Left colon (tissue), 2 donors: ENCODE results near the gene C1RL. TPM values are rescaled to one million over a fixed set of nuclear protein-coding genes. Genes with fewer than 3 reads are reported as not detected.
"Not testable (repeated sequence)": the region's sequence is repeated elsewhere in the genome, so short reads cannot be mapped to it uniquely, and the experiment has no call there.

ENCODE experiments used
- ATAC-seq: fragments of 200-7000 bp; cut with Tn5 transposase; one replicate; pipeline ENCODE4 v1.9.1; 2020; ENCODE audit warnings: mild to moderate bottlenecking, moderate library complexity
- DNase-seq, 2 donors: peaks; one replicate each; pipeline ENCODE4 v3.0.0-alpha.2; 2020
- intact Hi-C, 2 donors: fragments of 100-400 bp; cut with DNase I in 1 of 2; cut with micrococcal nuclease in 1 of 2; formaldehyde crosslinking; loops; one replicate each; pipeline versions ENCODE4 v1.11.2 to v1.14.0; 2022; cut with DNase I, micrococcal nuclease
- total RNA-seq, 2 donors: library from RNA; stranded (reverse); fragmentation: NEBNext Ultra II Directional; extraction: Animal tissue kit (Norgen Biotek cat#: 25700); gene quantifications; one replicate each; pipeline ENCODE4 v1.2.1, GENCODE V29; 2021
- donor health status: DM: no; HTN: no; CAD: no.
- donor health status: DM: yes; HTN: yes; CAD: no.

C1RL gene
- total RNA-seq, 2 donors from 2014 or later, result 48.6 to 52.7 TPM

DNA sequence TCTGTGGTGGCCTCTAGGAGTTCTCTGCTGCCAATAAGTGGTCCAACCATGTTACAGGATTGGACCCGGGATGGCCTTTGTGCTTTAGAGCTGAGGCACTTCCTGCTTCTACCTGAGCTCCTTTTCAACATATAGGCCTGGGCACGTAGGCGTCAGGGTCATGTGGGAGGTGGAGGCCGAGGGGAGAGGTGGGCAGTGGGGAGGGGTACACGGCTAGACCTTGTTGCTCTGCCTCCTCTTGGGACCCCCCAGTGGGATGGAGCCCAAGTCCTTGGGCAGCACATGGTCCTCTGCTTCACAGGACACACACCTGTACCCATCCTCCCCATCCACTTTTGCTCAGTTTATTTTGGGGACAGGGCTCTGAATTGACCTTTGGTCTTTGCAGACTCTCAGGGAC lies 12.3 kb upstream of the C1RL start:
- ATAC-seq, result no peak
- intact Hi-C loops, result no loop called here
- DNase-seq, result no peak

DNA sequence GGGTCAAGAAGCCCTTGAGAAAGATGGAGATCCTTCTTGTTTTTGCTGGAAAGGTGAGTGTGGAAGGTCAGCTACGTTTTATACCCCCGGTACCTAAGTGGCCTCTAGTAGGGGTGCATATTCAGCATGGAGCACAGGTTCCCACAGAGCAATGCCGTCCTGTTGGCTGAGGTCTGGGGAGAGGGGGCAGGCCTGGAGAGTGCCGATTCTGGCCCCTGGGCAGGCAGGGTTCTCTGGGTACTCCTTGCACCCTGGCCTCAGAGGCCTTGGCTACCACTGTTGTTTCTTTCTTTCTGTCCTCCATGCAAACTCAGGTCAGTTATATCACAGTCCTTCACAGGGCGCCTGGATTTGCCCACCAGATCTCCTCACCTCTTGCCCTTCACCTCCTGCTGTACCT lies 11.2 kb upstream of the C1RL start:
- intact Hi-C loops, result no loop called here
- DNase-seq (no peak), ATAC-seq (no peak)

DNA sequence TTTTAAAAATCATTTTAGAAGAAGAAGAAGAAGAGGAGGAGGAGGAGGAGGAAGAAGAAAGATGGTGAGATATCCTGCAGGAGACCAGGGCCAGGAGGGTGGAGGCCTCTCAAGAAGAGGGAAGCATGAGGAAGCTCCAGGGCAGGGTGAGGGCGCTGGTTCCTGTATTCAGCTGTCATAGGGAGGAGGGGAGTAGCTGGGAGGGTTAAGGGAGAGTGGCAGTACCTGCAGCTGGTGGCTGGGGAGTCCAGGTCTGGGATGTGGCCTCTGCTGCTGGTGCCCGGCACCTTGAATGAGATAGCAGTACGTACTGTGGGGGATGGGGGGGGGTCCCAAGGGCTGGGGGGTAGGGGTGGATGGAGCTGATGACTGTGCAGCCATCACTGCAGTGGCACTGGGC lies 9.9 kb upstream of the C1RL start:
- ATAC-seq (no peak), DNase-seq (no peak)
- intact Hi-C loops, result no loop called here

DNA sequence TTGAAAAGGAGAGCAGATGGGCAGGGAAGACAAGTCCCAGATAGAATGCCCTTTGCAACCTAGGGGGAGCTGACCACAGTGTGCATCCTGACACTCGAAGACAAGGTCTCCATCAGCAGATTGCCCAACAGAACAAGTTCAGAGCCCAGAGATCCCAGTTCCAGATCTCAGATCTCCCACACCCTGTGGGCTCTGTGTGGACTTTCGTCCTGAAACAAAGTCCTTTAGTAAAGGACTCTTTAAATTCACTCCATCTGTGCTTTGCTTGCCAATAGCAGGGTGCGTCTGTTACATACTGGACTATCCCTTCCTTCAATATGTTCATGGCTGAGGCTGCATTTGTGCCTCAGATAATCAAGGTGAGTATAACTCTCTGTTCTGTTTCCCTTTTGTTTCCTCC lies 8.7 kb upstream of the C1RL start:
- DNase-seq (no peak), ATAC-seq (no peak)
- intact Hi-C loops, result no loop called here

DNA sequence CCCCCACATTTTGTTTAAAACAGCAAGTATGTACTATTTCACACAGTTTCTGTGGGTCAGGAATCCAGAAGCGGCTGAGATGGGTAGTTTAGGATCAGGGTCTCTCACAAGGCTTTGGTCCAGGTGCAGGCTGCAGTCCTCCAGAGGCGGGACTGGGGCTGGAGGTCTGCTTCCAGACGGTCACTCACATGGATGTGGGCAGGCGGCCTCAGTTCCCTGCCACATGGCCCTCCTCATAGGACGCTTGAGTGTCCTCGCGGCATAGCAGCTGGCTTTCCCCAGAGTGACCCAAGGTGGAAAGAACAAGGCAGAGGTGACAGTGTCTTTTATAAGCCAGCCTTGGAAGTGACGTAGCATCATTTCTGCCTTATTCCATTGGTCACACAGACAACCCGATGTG lies 7.9 kb upstream of the C1RL start:
- DNase-seq, result no peak
- intact Hi-C loops, result no loop called here
- ATAC-seq, result no peak

DNA sequence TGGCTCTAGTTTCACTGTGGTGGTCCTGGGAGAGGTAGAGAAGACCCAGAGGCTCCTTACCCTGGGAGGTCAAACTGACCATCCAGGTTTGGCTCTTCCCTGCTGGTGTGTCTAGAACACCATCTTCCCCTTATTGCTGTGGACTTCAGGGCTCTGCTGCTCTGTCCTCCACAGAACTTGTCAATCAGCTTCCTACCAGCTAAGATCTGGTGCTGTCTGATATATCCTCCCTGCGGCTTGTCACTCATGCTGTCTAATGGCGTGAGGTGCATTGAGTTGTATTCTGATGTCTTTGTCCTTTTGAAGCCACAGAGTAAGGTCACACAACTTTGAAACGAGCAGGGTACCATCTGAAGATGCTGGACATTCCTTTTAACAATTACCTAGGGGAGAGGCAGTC lies 7.2 kb upstream of the C1RL start:
- ATAC-seq (no peak), DNase-seq (no peak)
- intact Hi-C loops, result no loop called here

DNA sequence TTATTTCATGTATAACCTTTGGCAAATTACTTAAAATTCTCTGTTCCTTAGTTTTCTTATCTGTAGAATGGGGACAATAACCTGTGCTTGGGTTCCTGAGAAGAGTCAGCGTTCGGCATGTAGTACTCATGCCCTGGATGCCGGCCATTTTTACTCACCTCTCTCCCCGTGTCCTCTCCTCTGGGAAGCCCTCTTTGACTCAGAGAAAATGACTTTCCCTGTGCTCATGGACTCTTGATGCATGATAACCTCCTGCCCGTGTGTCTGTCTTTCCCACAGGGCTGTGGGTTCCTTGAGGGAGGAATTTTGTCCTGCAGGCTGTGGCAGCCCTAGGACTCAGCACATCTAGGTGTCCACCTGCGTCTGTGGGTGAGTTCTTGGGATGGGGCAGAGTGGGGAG lies 5.8 kb upstream of the C1RL start:
- intact Hi-C loops, result no loop called here
- ATAC-seq (no peak), DNase-seq (no peak)

DNA sequence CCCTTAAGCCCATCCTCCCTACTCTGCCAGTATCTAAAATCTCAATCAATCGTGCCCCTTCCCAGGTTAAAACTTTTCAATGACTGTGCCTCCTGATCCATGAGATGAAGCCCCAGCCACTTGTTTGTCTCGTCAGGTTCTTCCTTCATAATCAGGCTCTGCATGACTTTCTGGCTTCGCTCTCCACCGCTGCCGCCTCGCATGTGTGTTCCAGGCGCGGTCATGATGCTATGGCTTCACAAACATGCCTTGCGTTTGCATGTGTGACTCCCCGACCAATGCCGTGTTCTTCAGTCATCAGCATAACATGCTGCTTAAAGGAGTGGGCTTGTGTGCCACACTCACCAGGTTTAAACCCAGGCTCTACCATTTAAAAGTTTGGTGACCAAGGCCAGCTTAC lies 5.0 kb upstream of the C1RL start:
- intact Hi-C loops, result no loop called here
- DNase-seq (no peak), ATAC-seq (no peak)

DNA sequence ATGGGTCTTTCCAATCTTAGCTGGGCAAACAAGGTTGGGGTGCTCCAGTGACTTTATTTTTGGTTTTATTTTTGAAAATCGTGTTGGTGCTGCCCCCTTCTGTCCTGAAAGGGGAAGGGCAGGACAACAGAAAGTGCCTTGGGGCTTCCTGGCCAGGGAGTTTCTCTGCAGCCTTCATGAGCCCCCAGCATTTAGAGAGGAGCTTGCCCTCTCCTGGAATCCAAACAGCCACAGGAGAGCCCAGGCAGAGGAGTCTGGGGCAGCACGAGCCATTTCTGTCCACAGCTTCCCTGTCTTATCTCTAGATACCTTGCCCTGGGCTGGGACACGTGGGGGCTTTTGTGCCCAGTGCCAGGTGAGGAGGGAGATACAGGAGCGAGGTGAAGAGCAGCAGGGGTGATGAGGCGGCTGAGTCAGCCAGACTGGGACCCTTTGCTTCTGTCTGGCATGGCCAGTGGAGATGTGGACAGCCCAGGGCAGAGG lies 4.4 kb upstream of the C1RL start:
- DNase-seq (no peak), ATAC-seq (no peak)
- intact Hi-C loops, result no loop called here

DNA sequence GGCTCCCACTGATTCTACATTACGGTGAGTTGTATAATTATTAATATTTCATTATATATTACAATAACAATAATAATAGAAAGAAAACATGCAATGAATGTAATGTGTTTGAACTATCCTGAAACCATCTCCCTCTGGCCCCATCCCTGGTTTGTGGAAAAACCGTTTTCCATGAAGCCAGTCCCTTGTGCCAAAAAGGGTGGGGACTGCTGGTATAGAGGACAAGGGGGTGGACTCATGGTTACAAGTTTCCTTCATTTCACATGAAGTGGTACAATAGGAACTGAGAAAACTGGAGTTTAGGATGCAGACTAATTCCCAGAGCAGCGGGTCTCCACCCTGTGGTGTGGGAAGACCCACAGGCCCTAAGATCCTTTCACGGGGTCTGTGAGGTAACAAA lies 3.0 kb upstream of the C1RL start:
- intact Hi-C loops, result no loop called here
- ATAC-seq (no peak), DNase-seq (no peak)

DNA sequence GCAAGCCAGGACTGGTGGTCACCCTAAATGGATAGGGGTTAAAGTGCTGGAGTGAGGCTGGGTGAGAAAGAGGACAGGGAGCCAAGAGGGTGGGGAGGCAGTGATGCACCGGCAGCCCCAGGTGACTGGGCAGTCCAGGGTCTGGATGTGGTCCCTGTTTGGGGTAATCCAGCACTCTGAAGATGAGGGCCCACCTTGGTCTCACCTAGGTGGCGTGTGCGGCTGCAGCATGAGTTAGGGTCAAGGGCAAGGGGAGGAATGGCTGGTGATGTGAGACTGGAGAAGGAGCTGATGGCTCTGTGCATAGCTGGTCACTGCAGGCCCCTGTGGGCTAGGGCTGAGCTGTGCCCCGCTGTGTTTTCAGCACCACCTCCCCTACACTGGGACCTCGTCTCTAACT lies 1.6 kb upstream of the C1RL start:
- ATAC-seq, result no peak

DNA sequence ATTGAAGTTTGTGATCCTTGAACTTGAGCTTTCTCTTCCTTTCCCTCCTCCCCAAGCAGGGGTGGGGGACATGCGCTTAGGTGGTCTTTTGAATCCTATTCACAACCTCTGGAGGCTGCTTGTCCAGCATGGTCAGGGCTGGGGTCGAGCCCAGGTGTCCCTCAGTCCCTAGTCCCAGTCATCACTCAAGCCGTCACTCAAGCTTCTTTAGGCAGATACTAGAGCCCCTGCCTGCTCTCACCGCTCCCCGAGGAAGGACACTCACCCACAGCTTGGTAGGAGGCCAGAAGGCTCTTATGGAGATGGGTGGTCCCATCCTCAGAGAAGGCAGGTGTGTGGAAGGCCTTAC lies 532 bp upstream of the C1RL start:
- intact Hi-C loops, result loop anchor here in 1 of 2 donors (10.0 kb wide), 1 partner anchor 155 kb away; the partner anchor contains the start of gene PTPN6
- DNase-seq (no peak), ATAC-seq (no peak)

More for the DNA sequence above, 1.6 kb upstream of the C1RL start:
- no peak for DNase-seq
- intact Hi-C loops, result no loop called here

DNA sequence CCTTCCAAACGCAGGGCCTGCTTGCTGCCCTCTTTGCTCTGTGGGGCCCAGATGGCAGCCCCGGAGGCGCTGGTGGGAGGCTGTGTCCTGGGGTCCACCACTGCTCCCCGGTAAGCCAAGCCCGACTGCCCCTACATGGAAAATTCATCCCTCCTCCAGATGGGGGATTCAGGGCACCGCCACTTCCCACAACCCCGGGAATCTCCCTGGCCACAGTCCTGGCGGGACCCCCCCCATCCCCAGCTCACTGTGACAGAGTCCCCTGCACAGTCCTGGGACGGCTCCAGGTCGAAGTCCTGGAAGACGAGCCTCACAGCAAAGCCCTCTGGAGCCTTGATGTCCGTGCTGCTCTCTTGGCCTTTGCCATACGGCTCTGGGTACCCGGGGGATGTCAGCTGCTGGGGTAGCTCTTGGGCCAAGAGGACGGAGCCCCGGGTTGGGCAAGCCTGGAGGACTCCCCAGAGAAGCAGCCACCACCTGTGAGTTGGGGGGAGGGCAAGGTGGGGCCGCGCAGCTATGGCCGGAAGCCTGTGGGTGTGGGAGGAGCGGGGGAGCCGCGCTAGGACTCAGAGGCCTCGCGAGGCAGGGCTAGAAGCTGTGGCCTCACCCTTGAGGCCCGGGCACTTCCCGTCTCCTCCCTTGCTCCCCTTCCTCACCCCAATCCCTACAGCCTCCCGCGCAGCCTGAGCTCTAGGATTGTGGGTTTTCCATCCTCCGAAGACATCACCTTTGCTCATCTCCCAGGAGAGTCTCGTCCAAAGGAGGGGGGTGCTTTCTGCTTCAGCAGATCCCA lies 815 bp downstream of the C1RL start:
- ATAC-seq (peak; percentile 90), DNase-seq (peak; percentile 88)
- intact Hi-C loops, result loop anchor here in 1 of 2 donors (10.0 kb wide), 1 partner anchor 153 kb away; the partner anchor contains the start of gene PTPN6

DNA sequence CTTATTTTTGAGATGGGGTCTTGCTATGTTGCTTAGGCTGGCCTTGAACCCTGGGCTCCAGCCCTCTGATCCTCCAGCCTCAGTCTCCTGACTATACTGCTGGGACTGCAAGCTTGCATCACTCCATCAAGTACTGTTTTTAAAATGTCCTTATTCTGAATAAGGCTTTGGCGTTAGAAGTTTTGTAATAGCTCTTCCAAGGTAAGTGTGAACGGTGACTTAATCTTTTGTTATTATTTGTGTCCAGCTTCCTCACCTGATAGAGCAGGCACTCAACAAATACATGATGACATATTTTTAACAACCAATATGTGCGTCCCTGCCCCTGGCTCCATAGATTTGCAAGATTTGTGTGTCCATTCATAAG lies 1.4 kb downstream of the C1RL start:
- peak; percentile 5 for ATAC-seq
- no peak for DNase-seq
- intact Hi-C loops, result loop anchor here in 1 of 2 donors (10.0 kb wide), 1 partner anchor 153 kb away; the partner anchor contains the start of gene PTPN6

DNA sequence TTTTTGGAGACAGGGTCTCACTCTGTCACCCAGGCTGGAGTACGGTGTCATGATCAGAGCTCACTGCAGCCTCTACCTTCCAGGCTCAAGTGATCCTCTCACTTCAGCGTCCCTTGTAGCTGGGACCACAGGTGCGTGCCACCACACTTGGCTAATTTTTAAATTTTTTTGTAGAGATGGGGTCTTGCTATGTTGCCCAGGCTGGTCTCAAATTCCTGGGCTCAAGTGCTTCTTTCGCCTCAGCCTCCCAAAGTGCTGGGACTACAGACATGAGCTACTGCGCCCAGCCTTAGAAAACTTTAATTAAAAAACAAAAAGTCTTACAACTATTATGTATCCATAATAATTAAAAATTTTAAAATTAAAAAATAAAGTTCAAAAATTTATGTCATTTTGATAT lies 1.8 kb downstream of the C1RL start:
- ATAC-seq, DNase-seq: not testable (repeated sequence)
- intact Hi-C loops, result loop anchor here in 1 of 2 donors (10.0 kb wide), 1 partner anchor 152 kb away; the partner anchor contains the start of gene PTPN6

DNA sequence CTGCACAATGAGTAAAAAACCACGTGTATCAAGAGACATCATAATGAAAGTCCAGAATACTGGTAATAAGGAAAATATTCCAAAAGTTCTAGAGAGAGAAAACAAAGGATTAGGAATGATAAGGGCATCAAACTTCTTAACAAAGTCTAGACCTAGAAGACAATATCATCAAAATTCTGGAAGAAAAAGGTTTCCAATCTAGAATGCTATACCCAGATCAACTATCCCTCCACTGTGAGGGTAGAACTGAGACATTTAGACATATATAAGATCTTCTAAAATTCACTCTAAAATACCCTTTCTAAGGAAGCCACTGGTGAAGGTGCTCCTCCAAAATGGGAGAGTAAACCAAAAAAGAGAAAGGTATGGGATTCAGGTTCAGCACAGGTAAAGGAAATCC lies 2.9 kb downstream of the C1RL start:
- ATAC-seq (no peak), DNase-seq (no peak)
- intact Hi-C loops, result loop anchor here in 1 of 2 donors (10.0 kb wide), 1 partner anchor 151 kb away; the partner anchor contains the start of gene PTPN6

DNA sequence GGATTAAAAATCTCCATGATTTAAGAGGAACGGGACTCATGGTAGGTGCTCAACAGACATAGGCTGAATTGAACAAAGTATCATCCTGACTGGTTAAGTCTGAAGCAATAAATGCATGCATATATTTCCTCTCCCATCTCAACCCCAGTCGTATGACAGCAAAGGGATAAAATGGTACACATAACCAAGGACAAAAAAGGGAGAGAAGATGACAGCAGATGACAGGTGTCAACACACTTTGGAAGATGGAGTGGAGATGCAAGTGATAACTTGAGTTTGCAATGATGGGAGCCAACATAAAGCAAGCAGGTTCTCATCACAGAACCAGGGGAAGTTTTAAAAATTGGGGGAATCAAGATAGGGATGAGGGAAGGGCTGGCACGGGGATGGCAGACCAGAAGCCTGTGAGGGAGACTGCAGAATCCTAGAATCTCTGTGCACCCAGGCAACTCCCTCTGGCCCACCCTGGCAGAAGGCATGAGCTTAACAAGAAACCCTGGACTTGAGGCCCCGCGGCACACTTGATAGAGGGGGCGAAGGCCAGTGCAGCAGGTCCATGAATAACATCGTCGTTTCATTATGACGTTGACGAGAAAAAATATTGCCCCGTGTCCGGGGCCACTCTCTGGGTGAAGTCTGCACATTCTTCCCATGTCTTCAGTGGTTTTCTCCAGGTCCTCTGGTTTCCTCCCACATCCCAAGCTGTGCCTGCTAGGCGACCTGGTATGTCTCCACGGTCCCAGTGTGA lies 5.0 kb downstream of the C1RL start:
- no peak for DNase-seq
- intact Hi-C loops, result loop anchor here (5.0 to 10.0 kb wide), 2 partner anchors 42 to 149 kb away; partner anchors contain the start of genes C1S (in 1 of the 2) and PTPN6 (in 1 of the 2)
- ATAC-seq, result no peak

DNA sequence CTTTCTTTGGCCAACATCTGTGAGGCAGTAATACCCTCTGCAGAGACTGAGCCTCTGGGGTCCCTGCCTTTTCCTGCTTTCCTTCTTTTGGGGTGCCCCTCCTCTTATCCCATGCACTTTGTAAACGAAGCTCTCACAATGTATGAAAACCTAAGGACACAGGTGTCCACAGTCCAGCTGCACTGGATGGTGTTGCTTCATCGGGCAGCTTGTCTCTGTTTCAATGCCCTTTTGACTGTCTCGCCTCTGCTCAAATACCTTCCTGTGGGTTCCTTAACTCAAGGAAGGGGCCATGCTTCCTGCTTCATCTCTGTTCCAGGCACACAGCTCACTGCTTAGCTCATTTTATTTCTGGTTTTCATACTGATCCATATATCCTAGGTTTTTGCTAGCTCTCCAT lies 6.4 kb downstream of the C1RL start:
- intact Hi-C loops, result loop anchor here (5.0 to 10.0 kb wide), 2 partner anchors 40 to 148 kb away; partner anchors contain the start of genes C1S (in 1 of the 2) and PTPN6 (in 1 of the 2)
- ATAC-seq (no peak), DNase-seq (no peak)

DNA sequence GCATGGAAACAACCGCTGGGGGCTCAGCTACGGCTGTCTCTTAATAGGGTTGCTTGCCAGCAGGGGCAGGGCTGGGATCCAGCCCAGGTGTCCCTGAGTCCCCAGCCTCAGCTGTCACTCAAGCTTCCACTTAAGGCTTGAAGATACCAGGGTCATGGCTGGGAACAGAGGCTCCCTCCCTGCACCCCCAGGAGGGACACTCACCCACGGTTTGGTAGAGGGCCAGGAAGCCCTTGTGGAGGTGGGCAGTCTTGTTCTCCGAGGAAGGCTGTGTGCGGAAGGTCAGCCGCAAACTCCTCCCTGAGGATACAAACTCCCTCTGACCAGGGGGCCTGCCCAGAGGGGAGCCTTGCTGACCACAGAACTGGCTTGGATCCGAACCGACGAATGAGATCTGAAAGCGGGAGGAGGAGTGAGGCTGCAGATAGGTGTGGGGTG lies 7.3 kb downstream of the C1RL start:
- DNase-seq, result peak in 1 of 2 donors; percentile 14
- intact Hi-C loops, result loop anchor here (5.0 to 10.0 kb wide), 2 partner anchors 39 to 147 kb away; partner anchors contain the start of genes C1S (in 1 of the 2) and PTPN6 (in 1 of the 2)
- no peak for ATAC-seq
